Fibroblast of villous mesenchyme (primary cell): ENCODE measurements around the gene APRT. TPM values are rescaled to one million over a fixed set of nuclear protein-coding genes. Genes with fewer than 3 reads are reported as not detected.

Source experiments
- DNase-seq: peaks from one replicate; pipeline ENCODE4 v3.0.0-alpha.2; 2010; ENCODE audit warnings: low read depth
- H3K4me3 ChIP-seq: 2 replicates; pipeline ENCODE4 v1.5.1; 2011; ENCODE audit warnings: low read depth, mild to moderate bottlenecking, low read length
- CTCF ChIP-seq: IDR thresholded peaks from 2 replicates; pipeline ENCODE4 v1.5.1; 2012; ENCODE audit warnings: low read depth, mild to moderate bottlenecking, low read length; ENCODE audit not compliant: insufficient read depth
- total RNA-seq: library from RNA; depleted of rRNA; stranded (reverse); fragments of >200 nt; gene quantifications from 2 replicates; pipeline ENCODE4 v1.2.3, GENCODE V29; 2012

The APRT gene
- total RNA-seq, 1 donor = 39.7 TPM

GRCh38 chr16:88760424-88761142 is 51.1 kb downstream of the APRT start:
- DNase-seq = no peak
- no peak overlapping the region for H3K4me3 ChIP-seq
- no peak for TF ChIP-seq CTCF

DNA sequence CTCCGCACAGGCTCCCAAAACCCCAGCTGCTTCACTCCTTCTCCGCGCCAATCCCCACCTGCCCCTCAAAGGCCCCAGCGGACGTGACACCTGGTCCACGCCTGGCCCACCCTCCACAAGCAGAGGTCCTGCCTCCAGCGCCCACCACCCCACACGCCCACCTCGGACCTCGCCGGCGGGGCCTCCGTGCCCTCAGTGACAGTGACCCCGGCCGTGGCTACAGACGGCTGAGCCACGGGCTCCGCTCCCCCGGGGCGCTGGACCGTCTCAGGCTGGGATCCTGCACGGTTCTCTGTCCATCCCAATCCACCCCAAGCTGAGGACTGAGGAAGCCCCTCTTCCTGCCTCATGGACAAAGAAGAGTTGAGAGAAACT is 51.8 kb downstream of the APRT start:
- DNase-seq = no peak
- TF ChIP-seq CTCF = no peak
- no peak overlapping the region for H3K4me3 ChIP-seq

Other genes starting within 250 kb of the APRT start
- 12.6 and 17.7 TPM in 2 replicates for gene ZC3H18, start 241.5 kb downstream of the APRT start, total RNA-seq
- not detected in 2 replicates for gene IL17C, start 173.4 kb downstream of the APRT start, total RNA-seq
- gene CYBA, start 160.9 kb downstream of the APRT start, total RNA-seq = 152 and 167 TPM in 2 replicates
- 111 and 124 TPM in 2 replicates for gene MVD, start 148.8 kb downstream of the APRT start, total RNA-seq
- gene SNAI3, start 125.4 kb downstream of the APRT start, total RNA-seq = not detected in 2 replicates
- gene RNF166, start 105.5 kb downstream of the APRT start, total RNA-seq = 13.0 and 19.0 TPM in 2 replicates
- 19.4 and 25.1 TPM in 2 replicates for gene CTU2, start 105.4 kb downstream of the APRT start, total RNA-seq
- 196 and 197 TPM in 2 replicates for gene PIEZO1, start 26.7 kb downstream of the APRT start, total RNA-seq
- 7.8 and 12.6 TPM in 2 replicates for gene CDT1, start 8.1 kb downstream of the APRT start, total RNA-seq
- gene GALNS, start 45.0 kb upstream of the APRT start, total RNA-seq = 24.8 and 26.3 TPM in 2 replicates
- gene TRAPPC2L, start 45.2 kb upstream of the APRT start, total RNA-seq = 34.5 and 49.6 TPM in 2 replicates
- not detected in 2 replicates for gene PABPN1L, start 54.7 kb upstream of the APRT start, total RNA-seq
- not detected in 2 replicates for gene CBFA2T3, start 165.3 kb upstream of the APRT start, total RNA-seq